NB4 (cell line): ENCODE results near the gene MRPS31.
"Not testable (repeated sequence)": the region's sequence is repeated elsewhere in the genome, so short reads cannot be mapped to it uniquely, and the experiment has no call there.

Experiments
- DNase-seq: peaks from one replicate; pipeline ENCODE4 v3.0.0; 2010; ENCODE audit warnings: low read depth
- H3K4me3 ChIP-seq: one replicate; pipeline ENCODE4 v1.5.1; 2011; ENCODE audit warnings: mild to moderate bottlenecking, low read depth, low read length, moderate library complexity
- MYC ChIP-seq: IDR thresholded peaks from 2 replicates; pipeline ENCODE4 v1.6.1; 2011; ENCODE audit warnings: low read depth, low read length
- POLR2A ChIP-seq: IDR thresholded peaks from 2 replicates; pipeline ENCODE4 v1.6.1; 2011; ENCODE audit warnings: mild to moderate bottlenecking; ENCODE audit not compliant: insufficient read length; ENCODE audit errors: extremely low read depth
- TF ChIP-seq, protein P1 (sequence below): IDR thresholded peaks from 2 replicates; pipeline ENCODE4 v1.6.1; 2011; ENCODE audit warnings: low read depth, low read length
- TF ChIP-seq, protein P2 (sequence below): IDR thresholded peaks from one replicate; pipeline ENCODE4 v1.5.1; 2012; ENCODE audit warnings: low read depth, low read length

MRPS31 gene

DNA sequence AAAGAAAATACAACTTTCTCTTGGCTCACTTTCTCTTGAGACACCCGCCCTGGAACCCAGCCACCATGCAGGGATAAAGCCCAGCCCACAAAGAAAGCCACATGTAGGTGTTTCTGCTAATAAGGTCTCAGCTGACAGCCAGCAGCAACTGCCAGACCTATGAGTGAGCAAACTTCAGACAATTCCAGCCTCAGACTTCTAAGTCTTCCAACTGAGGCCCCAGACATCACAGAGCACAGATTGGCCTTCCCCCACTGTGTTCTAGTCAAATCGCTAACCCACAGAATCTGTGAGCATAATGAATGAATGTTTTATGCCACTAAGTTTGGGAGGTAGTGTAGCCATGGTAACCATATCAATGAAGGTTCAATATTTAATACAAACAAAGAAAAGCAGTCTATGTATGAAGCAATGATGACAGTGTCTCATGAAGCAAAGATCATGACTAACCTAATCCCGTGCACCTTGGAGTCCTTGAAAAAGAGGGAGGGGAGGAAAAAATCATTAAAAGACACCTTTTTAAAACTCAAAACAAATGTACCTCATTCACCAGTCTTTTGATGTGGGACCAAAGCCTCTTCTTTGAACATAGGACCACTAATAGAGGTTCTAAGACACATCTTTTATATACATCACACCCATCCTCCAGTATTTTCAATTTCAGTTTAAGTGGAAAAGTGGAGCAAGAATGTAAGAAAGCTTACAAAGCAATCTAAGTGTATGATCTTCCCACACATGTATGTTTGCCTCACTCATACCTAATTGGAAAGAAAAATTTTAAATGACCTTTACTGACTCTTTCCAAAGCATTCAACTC lies 6.2 kb downstream of the MRPS31 start:
- H3K4me3 ChIP-seq, result no peak overlapping the region
- TF ChIP-seq, protein P1, sequence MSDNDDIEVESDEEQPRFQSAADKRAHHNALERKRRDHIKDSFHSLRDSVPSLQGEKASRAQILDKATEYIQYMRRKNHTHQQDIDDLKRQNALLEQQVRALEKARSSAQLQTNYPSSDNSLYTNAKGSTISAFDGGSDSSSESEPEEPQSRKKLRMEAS, result no peak
- no peak for TF ChIP-seq POLR2A
- TF ChIP-seq MYC, result no peak
- TF ChIP-seq, protein P2, sequence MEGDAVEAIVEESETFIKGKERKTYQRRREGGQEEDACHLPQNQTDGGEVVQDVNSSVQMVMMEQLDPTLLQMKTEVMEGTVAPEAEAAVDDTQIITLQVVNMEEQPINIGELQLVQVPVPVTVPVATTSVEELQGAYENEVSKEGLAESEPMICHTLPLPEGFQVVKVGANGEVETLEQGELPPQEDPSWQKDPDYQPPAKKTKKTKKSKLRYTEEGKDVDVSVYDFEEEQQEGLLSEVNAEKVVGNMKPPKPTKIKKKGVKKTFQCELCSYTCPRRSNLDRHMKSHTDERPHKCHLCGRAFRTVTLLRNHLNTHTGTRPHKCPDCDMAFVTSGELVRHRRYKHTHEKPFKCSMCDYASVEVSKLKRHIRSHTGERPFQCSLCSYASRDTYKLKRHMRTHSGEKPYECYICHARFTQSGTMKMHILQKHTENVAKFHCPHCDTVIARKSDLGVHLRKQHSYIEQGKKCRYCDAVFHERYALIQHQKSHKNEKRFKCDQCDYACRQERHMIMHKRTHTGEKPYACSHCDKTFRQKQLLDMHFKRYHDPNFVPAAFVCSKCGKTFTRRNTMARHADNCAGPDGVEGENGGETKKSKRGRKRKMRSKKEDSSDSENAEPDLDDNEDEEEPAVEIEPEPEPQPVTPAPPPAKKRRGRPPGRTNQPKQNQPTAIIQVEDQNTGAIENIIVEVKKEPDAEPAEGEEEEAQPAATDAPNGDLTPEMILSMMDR, result no peak
- DNase-seq, result no peak

DNA sequence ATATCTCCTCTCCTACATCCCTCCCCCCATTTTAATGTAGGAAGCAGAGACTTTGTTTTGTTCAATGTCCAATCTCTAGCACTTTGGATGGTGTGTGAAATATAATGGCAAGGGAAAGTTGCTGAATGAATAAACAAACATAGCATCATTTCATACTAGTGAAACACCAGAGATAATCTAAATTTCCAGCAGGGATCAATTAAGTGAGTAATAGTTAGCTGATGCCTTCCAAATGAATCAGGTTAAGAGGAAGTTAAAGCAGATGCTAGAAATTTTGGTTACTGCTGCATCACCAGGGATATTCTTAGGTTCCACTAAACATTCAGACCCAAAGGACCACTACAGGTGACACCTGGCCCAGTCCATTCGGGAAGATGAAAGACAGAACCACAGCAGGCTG lies 8.1 kb downstream of the MRPS31 start:
- DNase-seq, result no peak

DNA sequence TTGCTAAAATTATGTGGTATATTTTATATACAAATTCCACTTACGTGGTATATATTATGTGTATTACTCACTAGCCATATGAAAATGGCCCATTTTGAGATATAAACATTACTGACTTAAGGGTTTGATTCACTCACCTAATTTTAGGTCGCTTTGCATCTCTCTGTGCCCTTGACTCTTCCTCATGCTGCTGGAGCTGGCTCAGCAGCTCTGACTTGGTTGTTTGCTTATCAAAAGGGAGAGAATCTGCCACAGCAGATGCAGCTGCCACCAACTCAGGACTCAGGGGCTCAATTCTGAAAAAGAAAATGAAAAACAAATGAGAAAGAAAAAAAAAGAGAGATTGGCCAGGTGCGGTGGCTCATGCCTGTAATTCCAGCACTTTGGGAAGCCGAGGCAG lies 12.2 kb downstream of the MRPS31 start:
- H3K4me3 ChIP-seq, result no peak overlapping the region
- no peak for DNase-seq
- TF ChIP-seq, protein P2, result no peak

More for the DNA sequence above, 8.1 kb downstream of the MRPS31 start:
- no peak for TF ChIP-seq POLR2A
- no peak overlapping the region for H3K4me3 ChIP-seq

DNA sequence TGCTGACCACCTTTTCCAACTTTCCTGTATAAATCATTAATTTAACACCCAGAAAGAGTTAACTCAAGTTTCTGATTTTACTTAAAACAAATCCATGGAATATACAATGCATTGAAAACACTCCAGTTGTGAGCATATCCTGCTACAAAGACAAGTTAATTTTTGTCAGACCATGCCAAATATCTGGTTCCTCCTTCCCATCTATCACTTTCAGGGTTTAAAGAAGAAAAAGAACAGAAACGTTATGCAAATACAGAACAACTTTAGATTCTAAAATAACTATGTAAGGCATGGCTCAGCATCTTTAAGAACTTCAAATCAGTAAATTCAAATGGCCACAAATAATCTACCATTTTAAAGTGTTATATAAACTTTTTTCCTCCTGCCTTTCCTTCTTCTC lies 14.9 kb downstream of the MRPS31 start:
- TF ChIP-seq, protein P2, result no peak
- TF ChIP-seq, protein P1, result no peak
- TF ChIP-seq POLR2A (no peak), MYC (no peak)
- no peak for DNase-seq
- H3K4me3 ChIP-seq, result no peak overlapping the region

DNA sequence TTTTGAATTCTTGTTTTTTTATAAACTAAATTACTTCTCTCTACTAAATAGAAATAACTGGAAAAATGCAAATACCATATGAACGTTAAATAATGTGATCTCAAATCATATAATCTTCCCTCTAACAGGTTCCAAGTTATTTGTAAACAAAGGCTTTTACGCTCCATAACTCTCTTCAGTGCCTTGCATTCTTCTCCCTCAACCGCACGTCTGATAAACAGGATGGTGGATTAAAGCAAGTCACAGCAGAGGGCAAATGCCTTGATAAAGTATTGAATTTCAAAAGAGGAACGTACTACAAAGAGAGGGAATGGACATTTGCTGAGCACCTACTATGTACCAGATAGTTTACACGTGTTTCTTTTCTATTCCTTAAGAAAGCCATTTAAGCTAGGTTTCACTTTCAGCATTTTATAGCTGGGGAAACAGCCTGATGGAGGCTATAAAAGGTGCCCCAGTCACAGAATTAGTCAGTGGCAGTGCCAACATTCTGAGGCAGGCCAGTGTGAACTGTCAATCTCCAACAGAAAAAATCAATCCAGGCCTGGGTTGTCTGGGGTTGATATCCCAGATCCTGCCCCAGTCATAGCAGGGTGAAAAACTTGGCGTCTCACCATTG lies 15.8 kb downstream of the MRPS31 start:
- H3K4me3 ChIP-seq, result no peak overlapping the region
- DNase-seq, result no peak
- TF ChIP-seq, protein P2, result no peak
- TF ChIP-seq MYC, result no peak
- no peak for TF ChIP-seq POLR2A
- TF ChIP-seq, protein P1, result no peak

DNA sequence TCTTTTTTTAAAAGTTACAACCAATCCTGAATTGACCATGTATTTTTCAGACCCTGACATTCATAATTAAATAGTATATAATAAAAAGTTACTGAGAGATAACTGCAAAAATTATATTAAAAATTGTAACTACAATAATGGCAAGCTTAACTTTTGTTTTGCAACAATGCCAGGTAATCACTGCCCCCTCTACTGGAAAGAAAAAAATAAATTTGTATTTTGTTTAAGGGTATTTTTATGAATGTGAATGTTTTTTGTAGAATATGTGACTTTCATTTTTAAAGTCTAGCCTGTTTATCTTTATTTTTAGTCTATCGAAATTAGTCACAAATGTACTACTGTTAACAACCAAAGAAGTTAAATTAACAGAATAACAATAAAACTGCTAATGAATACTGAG lies 21.7 kb downstream of the MRPS31 start:
- H3K4me3 ChIP-seq, result no peak overlapping the region
- DNase-seq, result no peak
- TF ChIP-seq, protein P2, result no peak
- TF ChIP-seq MYC (no peak), POLR2A (no peak)
- TF ChIP-seq, protein P1, result no peak

DNA sequence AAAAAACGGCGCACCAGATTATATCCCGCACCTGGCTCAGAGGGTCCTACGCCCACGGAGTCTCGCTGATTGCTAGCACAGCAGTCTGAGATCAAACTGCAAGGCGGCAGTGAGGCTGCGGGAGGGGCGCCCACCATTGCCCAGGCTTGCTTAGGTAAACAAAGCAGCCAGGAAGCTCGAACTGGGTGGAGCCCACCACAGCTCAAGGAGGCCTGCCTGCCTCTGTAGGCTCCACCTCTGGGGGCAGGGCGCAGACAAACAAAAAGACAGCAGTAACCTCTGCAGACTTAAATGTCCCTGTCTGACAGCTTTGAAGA lies 35.8 kb downstream of the MRPS31 start:
- not testable (repeated sequence) for DNase-seq, H3K4me3 ChIP-seq

DNA sequence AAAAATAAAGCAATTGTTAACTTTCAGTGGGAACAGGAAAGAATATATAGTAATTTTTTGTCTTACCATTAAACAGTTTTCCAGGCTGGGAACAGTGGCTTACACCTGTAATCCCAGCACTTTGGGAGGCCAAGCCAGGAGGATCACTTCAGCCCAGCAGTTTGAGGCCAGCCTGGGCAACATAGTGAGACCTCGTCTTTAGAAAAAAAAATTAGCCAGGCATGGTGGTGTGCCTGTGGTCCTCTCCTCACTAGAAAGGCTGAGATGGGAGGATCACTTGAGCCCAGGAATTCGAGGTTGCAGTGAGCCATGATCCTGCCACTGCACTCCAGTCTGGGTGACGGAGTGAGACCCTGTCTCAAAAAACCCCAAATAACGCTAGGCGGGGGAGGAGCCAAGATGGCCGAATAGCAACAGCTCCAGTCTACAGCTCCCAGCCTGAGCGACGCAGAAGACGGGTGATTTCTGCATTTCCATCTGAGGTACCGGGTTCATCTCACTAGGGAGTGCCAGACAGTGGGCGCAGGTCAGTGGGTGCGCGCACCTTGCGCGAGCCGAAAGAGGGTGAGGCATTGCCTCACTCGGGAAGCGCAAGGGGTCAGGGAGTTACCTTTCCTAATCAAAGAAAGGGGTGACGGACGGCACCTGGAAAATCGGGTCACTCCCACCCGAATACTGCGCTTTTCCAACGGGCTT lies 36.3 kb downstream of the MRPS31 start:
- H3K4me3 ChIP-seq, result not testable (repeated sequence)

More for the DNA sequence above, 36.3 kb downstream of the MRPS31 start:
- DNase-seq, result not testable (repeated sequence)
